Progenitor cell of endocrine pancreas (in vitro differentiated cells): ENCODE results near the gene KRT34. TPM values are rescaled to one million over a fixed set of nuclear protein-coding genes. Genes with fewer than 3 reads are reported as not detected.

Experiments
- DNase-seq: peaks from one replicate; pipeline ENCODE4 v3.0.0; 2021; ENCODE audit warnings: low spot score; ENCODE audit not compliant: unreplicated experiment
- H3K27ac Mint-ChIP-seq: 2 replicates; pipeline ENCODE4 v1.8.0; 2021; ENCODE audit warnings: mild to moderate bottlenecking, moderate library complexity, mixed read lengths
- H3K27me3 Mint-ChIP-seq: 2 replicates; pipeline ENCODE4 v1.8.0; 2021; ENCODE audit warnings: mixed read lengths
- H3K36me3 Mint-ChIP-seq: 2 replicates; pipeline ENCODE4 v1.8.0; 2022; ENCODE audit warnings: mixed read lengths; ENCODE audit not compliant: insufficient read depth
- H3K4me1 Mint-ChIP-seq: 2 replicates; pipeline ENCODE4 v1.8.0; 2021; ENCODE audit warnings: low read depth, mixed read lengths
- H3K4me3 Mint-ChIP-seq: 2 replicates; pipeline ENCODE4 v1.8.0; 2021; ENCODE audit warnings: low read depth, mild to moderate bottlenecking, moderate library complexity, mixed read lengths
- H3K9me3 Mint-ChIP-seq: 2 replicates; pipeline ENCODE4 v1.8.0; 2021; ENCODE audit warnings: low read depth, mixed read lengths
- total RNA-seq: library from RNA; stranded (reverse); gene quantifications from 2 replicates; pipeline ENCODE4 v1.2.1, GENCODE V29; 2021
- TF ChIP-seq, protein P1 (sequence below): fragments of 200-600 bp; sonication (generic); IDR thresholded peaks from one replicate; pipeline ENCODE4 v1.5.0; 2021; ENCODE audit warnings: antibody characterized with exemption, mild to moderate bottlenecking; ENCODE audit not compliant: unreplicated experiment

Gene KRT34
- total RNA-seq, 1 donor from 2014 or later: not detected

DNA sequence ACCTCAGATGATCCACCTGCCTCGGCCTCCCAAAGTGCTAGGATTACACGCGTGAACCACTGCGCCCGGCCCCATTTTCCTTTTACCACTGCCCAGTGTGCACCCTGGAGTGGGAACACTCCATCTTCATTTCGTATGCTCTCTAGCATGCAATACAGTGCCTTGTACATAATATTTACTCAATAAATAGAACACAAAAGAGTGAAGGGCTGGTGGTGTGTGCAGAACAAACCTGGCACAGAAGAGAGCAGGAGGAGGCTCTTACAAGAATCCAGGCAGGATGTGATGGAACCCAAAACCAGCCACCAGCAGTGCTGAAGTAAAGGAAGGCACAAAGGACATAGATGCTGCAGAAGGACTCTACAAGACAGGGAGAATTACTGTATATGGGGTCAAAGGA, 35.0 kb upstream of the KRT34 start:
- no peak overlapping the region for H3K27ac Mint-ChIP-seq

DNA sequence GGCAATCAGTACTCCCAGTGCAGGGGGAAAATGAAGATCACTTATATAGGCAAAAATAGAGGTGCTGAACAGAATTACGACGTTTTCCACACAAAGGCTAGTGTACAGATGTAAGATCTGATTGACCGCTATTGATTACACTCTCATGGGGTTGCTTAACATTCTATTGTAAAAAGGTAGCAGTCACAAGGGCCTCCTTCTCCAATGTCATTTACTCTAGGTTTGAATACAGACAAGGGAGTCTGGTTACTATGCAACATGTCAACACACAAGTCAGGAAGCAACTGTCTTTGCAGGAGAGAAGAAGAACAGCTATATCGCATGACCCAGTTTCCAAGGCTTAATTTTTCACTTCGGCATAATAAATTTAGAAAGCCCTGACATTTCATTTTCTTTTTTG, 34.4 kb upstream of the KRT34 start:
- Mint-ChIP-seq H3K9me3 (no peaks in the 10 kb centered on the region), H3K4me1 (peaks cover 22% of the 10 kb centered on the region), H3K4me3 (no peak overlapping the region), H3K36me3 (no peaks in the 10 kb centered on the region), H3K27me3 (peaks cover 13% of the 10 kb centered on the region), H3K27ac (peak overlapping the region; percentile 71)
- TF ChIP-seq, protein P1, sequence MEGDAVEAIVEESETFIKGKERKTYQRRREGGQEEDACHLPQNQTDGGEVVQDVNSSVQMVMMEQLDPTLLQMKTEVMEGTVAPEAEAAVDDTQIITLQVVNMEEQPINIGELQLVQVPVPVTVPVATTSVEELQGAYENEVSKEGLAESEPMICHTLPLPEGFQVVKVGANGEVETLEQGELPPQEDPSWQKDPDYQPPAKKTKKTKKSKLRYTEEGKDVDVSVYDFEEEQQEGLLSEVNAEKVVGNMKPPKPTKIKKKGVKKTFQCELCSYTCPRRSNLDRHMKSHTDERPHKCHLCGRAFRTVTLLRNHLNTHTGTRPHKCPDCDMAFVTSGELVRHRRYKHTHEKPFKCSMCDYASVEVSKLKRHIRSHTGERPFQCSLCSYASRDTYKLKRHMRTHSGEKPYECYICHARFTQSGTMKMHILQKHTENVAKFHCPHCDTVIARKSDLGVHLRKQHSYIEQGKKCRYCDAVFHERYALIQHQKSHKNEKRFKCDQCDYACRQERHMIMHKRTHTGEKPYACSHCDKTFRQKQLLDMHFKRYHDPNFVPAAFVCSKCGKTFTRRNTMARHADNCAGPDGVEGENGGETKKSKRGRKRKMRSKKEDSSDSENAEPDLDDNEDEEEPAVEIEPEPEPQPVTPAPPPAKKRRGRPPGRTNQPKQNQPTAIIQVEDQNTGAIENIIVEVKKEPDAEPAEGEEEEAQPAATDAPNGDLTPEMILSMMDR: no peak
- no peak for DNase-seq

More for the DNA sequence above, 35.0 kb upstream of the KRT34 start:
- no peak for DNase-seq
- Mint-ChIP-seq H3K4me3 (no peak overlapping the region), H3K36me3 (no peaks in the 10 kb centered on the region), H3K4me1 (peaks cover 22% of the 10 kb centered on the region), H3K9me3 (no peaks in the 10 kb centered on the region), H3K27me3 (peaks cover 15% of the 10 kb centered on the region)
- TF ChIP-seq, protein P1: no peak

DNA sequence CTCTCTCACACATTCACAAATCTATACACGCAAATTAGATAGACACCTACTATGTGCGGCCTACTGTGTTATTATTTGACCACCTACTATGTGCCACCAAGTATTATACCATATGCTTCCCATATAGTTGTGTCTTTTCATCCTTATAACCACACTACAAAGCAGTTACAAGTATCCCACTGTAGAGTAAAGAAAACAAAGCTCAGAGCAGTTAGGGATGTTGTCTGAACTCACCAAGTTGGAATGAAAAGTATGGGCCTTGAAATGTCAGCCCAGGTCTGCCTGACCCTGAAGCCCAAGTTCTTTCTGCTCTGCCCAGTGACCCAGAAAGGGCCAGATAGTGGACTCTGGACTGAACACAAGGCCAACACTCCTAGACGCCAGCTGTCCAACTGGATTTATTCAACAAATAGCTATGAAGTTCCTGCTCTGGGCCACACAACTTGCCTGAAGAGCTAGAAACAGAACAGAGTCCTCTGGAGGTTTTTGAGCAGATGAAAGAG, 33.8 kb upstream of the KRT34 start:
- H3K4me1 Mint-ChIP-seq: peaks cover 20% of the 10 kb centered on the region
- H3K27me3 Mint-ChIP-seq: peaks cover 9% of the 10 kb centered on the region
- TF ChIP-seq, protein P1: no peak
- H3K9me3 Mint-ChIP-seq: no peaks in the 10 kb centered on the region
- H3K36me3 Mint-ChIP-seq: no peaks in the 10 kb centered on the region
- peak overlapping the region; percentile 71 for H3K27ac Mint-ChIP-seq
- no peak overlapping the region for H3K4me3 Mint-ChIP-seq
- DNase-seq: no peak

DNA sequence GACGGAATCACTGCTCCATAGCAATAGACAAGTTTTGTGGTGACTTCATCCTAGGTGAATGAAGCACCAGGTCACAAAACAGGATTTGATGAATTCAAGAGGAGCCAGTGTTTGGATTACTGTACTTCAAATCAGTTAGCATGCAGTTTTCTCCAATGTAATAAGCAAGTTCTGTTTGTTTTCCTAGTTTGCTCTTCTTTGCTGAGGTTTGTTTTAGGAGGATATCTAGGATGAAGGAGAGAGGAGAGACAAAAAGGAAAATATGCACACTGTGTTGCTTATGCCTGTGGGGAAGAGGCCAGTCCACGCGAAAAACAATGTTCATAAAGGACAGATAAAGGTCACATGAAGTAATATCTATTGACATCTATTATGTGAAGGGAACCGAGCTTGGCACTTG, 33.3 kb upstream of the KRT34 start:
- Mint-ChIP-seq H3K4me3 (no peak overlapping the region), H3K36me3 (no peaks in the 10 kb centered on the region), H3K4me1 (peaks cover 20% of the 10 kb centered on the region), H3K27me3 (peaks cover 4% of the 10 kb centered on the region), H3K9me3 (no peaks in the 10 kb centered on the region), H3K27ac (no peak overlapping the region)
- TF ChIP-seq, protein P1: no peak
- DNase-seq: no peak

DNA sequence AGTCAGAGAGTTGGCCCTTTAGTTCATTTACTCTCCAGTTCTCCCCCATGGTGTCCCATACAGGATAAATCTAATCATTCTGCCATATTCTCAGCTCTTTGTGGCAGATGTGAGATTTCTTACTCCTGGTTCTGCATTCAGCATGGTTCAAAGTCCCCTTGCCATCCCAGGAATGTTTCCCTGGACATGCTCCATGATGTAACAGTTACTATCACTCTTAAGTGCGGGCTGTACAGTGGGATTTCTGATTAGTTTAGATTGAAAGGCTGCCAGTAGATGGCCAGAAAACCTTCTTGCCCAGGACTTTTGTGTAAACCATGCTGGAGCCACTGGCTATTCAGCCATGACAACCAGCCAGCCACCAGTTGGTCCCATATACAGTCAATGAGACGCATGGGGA, 31.9 kb upstream of the KRT34 start:
- DNase-seq: no peak
- no peaks in the 10 kb centered on the region for H3K36me3 Mint-ChIP-seq
- H3K27ac Mint-ChIP-seq: no peak overlapping the region

More for the DNA sequence above, 31.9 kb upstream of the KRT34 start:
- peaks cover 20% of the 10 kb centered on the region for H3K4me1 Mint-ChIP-seq
- TF ChIP-seq, protein P1: no peak
- H3K27me3 Mint-ChIP-seq: peaks cover 4% of the 10 kb centered on the region
- no peak overlapping the region for H3K4me3 Mint-ChIP-seq
- no peaks in the 10 kb centered on the region for H3K9me3 Mint-ChIP-seq
